Measurements from ENCODE around the gene TPST1.
"Not testable (repeated sequence)": the region's sequence is repeated elsewhere in the genome, so short reads cannot be mapped to it uniquely, and the experiment has no call there.

TPST1 gene

GRCh38 chr7:66173856-66174255 is 31.3 kb upstream of the TPST1 start:
- Histone ChIP-seq H3K9ac (ENCODE audit: low read depth, low read length) (no peak overlapping the region), H3K36me3 (ENCODE audit: insufficient read depth, low read depth, low read length) (no peaks in the 10 kb centered on the region), H3K9me3 (ENCODE audit: insufficient read depth, low read depth, low read length) (peaks cover 5% of the 10 kb centered on the region; the same call in 1 of the 2 replicates), H3K4me1 (ENCODE audit: insufficient read depth, low read length) (no peaks in the 10 kb centered on the region), H3K4me3 (ENCODE audit: low read length) (no peak overlapping the region), H3K27ac (ENCODE audit: low read length) (no peak overlapping the region), H3K27me3 (ENCODE audit: insufficient read depth, low read length) (no peaks in the 10 kb centered on the region)

DNA sequence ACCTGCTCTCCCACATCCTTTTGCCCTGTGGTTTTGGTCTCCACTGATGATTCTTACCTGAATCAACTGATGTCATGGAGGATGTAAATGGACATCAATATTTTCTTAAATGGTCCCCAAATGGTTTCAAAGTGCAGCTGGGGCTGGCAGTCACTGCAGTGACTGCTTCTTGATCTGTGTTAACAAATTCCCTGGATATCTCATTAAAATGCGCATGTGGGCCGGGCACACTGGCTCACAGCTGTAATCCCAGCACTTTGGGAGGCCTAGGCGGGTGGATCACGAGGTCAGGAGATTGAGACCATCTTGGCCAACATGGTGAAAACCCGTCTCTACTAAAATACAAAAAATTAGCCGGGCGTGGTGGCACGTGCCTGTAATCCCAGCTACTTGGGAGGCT is 30.1 kb upstream of the TPST1 start:
- H3K4me1 ChIP-seq (ENCODE audit: insufficient read depth, low read length); H3K9me3 ChIP-seq (ENCODE audit: insufficient read depth, low read depth, low read length); H3K27me3 ChIP-seq (ENCODE audit: insufficient read depth, low read length); H3K36me3 ChIP-seq (ENCODE audit: insufficient read depth, low read depth, low read length); H3K9ac ChIP-seq (ENCODE audit: low read depth, low read length); H3K27ac ChIP-seq (ENCODE audit: low read length); H3K4me3 ChIP-seq (ENCODE audit: low read length): not testable (repeated sequence)

DNA sequence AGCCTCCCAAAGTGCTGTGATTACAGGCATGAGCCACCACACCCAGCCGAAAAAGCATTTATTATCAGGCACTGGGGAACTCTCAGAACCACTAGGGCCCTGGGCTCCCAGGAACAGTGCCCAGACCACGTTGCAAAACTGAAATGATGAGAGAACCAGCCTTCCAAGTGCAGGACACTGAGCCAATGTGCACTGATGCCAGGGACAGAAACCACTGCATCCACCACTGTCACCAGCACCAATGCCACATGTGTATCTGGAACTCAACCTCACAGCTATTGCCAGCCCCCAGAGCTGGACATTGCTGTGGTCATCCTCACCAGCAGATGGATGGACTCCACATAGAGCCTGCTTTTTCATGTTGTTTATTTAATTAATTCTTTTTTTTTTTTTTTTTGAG is 28.2 kb upstream of the TPST1 start:
- Histone ChIP-seq H3K9me3 (ENCODE audit: insufficient read depth, low read depth, low read length) (peaks cover 5% of the 10 kb centered on the region; the same call in 1 of the 2 replicates), H3K27me3 (ENCODE audit: insufficient read depth, low read length) (no peaks in the 10 kb centered on the region)

GRCh38 chr7:66178258-66178657 is 26.9 kb upstream of the TPST1 start:
- Histone ChIP-seq H3K27ac (ENCODE audit: low read length) (no peak overlapping the region), H3K9me3 (ENCODE audit: insufficient read depth, low read depth, low read length) (peaks cover 5% of the 10 kb centered on the region; the same call in 1 of the 2 replicates), H3K27me3 (ENCODE audit: insufficient read depth, low read length) (no peaks in the 10 kb centered on the region), H3K4me3 (ENCODE audit: low read length) (no peak overlapping the region), H3K4me1 (ENCODE audit: insufficient read depth, low read length) (no peaks in the 10 kb centered on the region), H3K36me3 (ENCODE audit: insufficient read depth, low read depth, low read length) (no peaks in the 10 kb centered on the region), H3K9ac (ENCODE audit: low read depth, low read length) (no peak overlapping the region)

More for the DNA sequence above, 28.2 kb upstream of the TPST1 start:
- H3K9ac ChIP-seq (ENCODE audit: low read depth, low read length), result no peak overlapping the region
- no peak overlapping the region for H3K27ac ChIP-seq (ENCODE audit: low read length)
- H3K4me1 ChIP-seq (ENCODE audit: insufficient read depth, low read length), result no peaks in the 10 kb centered on the region
- no peaks in the 10 kb centered on the region for H3K36me3 ChIP-seq (ENCODE audit: insufficient read depth, low read depth, low read length)
- H3K4me3 ChIP-seq (ENCODE audit: low read length), result no peak overlapping the region

DNA sequence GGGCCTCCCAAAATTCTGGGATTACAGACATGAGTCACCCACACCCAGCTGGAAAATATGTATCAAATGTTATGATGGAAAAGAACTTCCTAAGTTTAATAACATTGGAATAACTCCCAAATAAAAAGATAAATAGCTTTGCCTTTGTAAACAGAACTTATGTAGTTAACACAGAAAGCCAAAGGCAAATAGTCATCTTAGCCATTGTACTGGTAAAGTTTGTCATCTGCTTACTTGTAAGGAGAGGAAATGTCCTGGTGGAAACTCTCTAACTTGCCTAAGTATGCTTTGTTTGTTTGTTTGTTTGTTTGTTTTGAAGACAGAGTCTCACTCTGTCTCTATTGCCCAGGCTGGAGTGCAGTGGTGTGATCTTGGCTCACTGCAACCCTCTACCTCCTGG is 23.8 kb upstream of the TPST1 start:
- H3K36me3 ChIP-seq (ENCODE audit: insufficient read depth, low read depth, low read length), result no peaks in the 10 kb centered on the region
- H3K4me3 ChIP-seq (ENCODE audit: low read length), result no peak overlapping the region
- no peak overlapping the region for H3K9ac ChIP-seq (ENCODE audit: low read depth, low read length)
- H3K27ac ChIP-seq (ENCODE audit: low read length), result no peak overlapping the region
- no peaks in the 10 kb centered on the region for H3K27me3 ChIP-seq (ENCODE audit: insufficient read depth, low read length)
- H3K4me1 ChIP-seq (ENCODE audit: insufficient read depth, low read length), result no peaks in the 10 kb centered on the region
- peaks cover 5% of the 10 kb centered on the region; the same call in 1 of the 2 replicates for H3K9me3 ChIP-seq (ENCODE audit: insufficient read depth, low read depth, low read length)

- Histone ChIP-seq H3K36me3 (ENCODE audit: insufficient read depth, low read depth, low read length) (no peaks in the 10 kb centered on the region), H3K4me3 (ENCODE audit: low read length) (no peak overlapping the region), H3K9ac (ENCODE audit: low read depth, low read length) (no peak overlapping the region), H3K27me3 (ENCODE audit: insufficient read depth, low read length) (no peaks in the 10 kb centered on the region), H3K9me3 (ENCODE audit: insufficient read depth, low read depth, low read length) (peaks cover 5% of the 10 kb centered on the region; the same call in 1 of the 2 replicates), H3K4me1 (ENCODE audit: insufficient read depth, low read length) (no peaks in the 10 kb centered on the region), H3K27ac (ENCODE audit: low read length) (no peak overlapping the region)
Measured at GRCh38 chr7:66181845-66182244, 23.3 kb upstream of the TPST1 start.

- no peak overlapping the region for H3K4me3 ChIP-seq (ENCODE audit: low read length)
- no peak overlapping the region for H3K9ac ChIP-seq (ENCODE audit: low read depth, low read length)
- no peaks in the 10 kb centered on the region for H3K27me3 ChIP-seq (ENCODE audit: insufficient read depth, low read length)
- peaks cover 5% of the 10 kb centered on the region; the same call in 1 of the 2 replicates for H3K9me3 ChIP-seq (ENCODE audit: insufficient read depth, low read depth, low read length)
- H3K36me3 ChIP-seq (ENCODE audit: insufficient read depth, low read depth, low read length), result no peaks in the 10 kb centered on the region
- H3K4me1 ChIP-seq (ENCODE audit: insufficient read depth, low read length), result no peaks in the 10 kb centered on the region
- H3K27ac ChIP-seq (ENCODE audit: low read length), result no peak overlapping the region
Measured at GRCh38 chr7:66182920-66183319, 22.2 kb upstream of the TPST1 start.

- Histone ChIP-seq H3K27ac (ENCODE audit: low read length) (no peak overlapping the region), H3K4me3 (ENCODE audit: low read length) (no peak overlapping the region), H3K9me3 (ENCODE audit: insufficient read depth, low read depth, low read length) (no peaks in the 10 kb centered on the region), H3K9ac (ENCODE audit: low read depth, low read length) (no peak overlapping the region), H3K4me1 (ENCODE audit: insufficient read depth, low read length) (no peaks in the 10 kb centered on the region), H3K36me3 (ENCODE audit: insufficient read depth, low read depth, low read length) (no peaks in the 10 kb centered on the region), H3K27me3 (ENCODE audit: insufficient read depth, low read length) (no peaks in the 10 kb centered on the region)
Measured at GRCh38 chr7:66183700-66184099, 21.4 kb upstream of the TPST1 start.

GRCh38 chr7:66185680-66186187 is 19.4 kb upstream of the TPST1 start:
- no peak overlapping the region for H3K4me3 ChIP-seq (ENCODE audit: low read length)
- no peaks in the 10 kb centered on the region for H3K9me3 ChIP-seq (ENCODE audit: insufficient read depth, low read depth, low read length)
- H3K27ac ChIP-seq (ENCODE audit: low read length), result no peak overlapping the region
- no peaks in the 10 kb centered on the region for H3K36me3 ChIP-seq (ENCODE audit: insufficient read depth, low read depth, low read length)
- H3K4me1 ChIP-seq (ENCODE audit: insufficient read depth, low read length), result no peaks in the 10 kb centered on the region
- H3K9ac ChIP-seq (ENCODE audit: low read depth, low read length), result no peak overlapping the region
- no peaks in the 10 kb centered on the region for H3K27me3 ChIP-seq (ENCODE audit: insufficient read depth, low read length)

DNA sequence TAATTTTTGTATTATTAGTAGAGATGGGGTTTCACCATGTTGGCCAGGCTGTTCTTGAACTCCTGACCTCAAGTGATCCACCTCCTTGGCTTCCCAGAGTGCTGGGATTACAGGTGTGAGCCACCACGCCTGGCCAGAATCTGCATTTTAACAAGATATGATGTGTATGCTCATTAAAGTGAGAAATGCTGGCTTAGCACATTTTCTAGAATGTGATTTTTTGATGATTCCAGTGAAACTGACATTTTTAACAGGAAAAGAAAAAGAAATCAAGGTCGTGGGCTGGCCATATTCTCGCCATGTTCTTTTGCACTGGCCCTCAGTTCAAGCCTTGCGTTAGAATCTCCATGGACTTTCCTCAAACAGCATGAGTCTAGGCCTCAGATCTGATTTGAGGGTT is 18.1 kb upstream of the TPST1 start:
- no peaks in the 10 kb centered on the region for H3K9me3 ChIP-seq (ENCODE audit: insufficient read depth, low read depth, low read length)
- no peak overlapping the region for H3K27ac ChIP-seq (ENCODE audit: low read length)
- H3K27me3 ChIP-seq (ENCODE audit: insufficient read depth, low read length), result no peaks in the 10 kb centered on the region
- H3K4me3 ChIP-seq (ENCODE audit: low read length), result no peak overlapping the region
- no peaks in the 10 kb centered on the region for H3K4me1 ChIP-seq (ENCODE audit: insufficient read depth, low read length)
- no peaks in the 10 kb centered on the region for H3K36me3 ChIP-seq (ENCODE audit: insufficient read depth, low read depth, low read length)
- H3K9ac ChIP-seq (ENCODE audit: low read depth, low read length), result no peak overlapping the region

GRCh38 chr7:66187905-66188304 is 17.2 kb upstream of the TPST1 start:
- Histone ChIP-seq H3K4me1 (ENCODE audit: insufficient read depth, low read length) (no peaks in the 10 kb centered on the region), H3K9ac (ENCODE audit: low read depth, low read length) (no peak overlapping the region), H3K9me3 (ENCODE audit: insufficient read depth, low read depth, low read length) (no peaks in the 10 kb centered on the region), H3K27ac (ENCODE audit: low read length) (no peak overlapping the region), H3K4me3 (ENCODE audit: low read length) (no peak overlapping the region), H3K36me3 (ENCODE audit: insufficient read depth, low read depth, low read length) (no peaks in the 10 kb centered on the region), H3K27me3 (ENCODE audit: insufficient read depth, low read length) (no peaks in the 10 kb centered on the region)

- H3K4me1 ChIP-seq (ENCODE audit: insufficient read depth, low read length), result no peaks in the 10 kb centered on the region
- no peaks in the 10 kb centered on the region for H3K9me3 ChIP-seq (ENCODE audit: insufficient read depth, low read depth, low read length)
- H3K27me3 ChIP-seq (ENCODE audit: insufficient read depth, low read length), result no peaks in the 10 kb centered on the region
- H3K4me3 ChIP-seq (ENCODE audit: low read length), result no peak overlapping the region
- no peak overlapping the region for H3K27ac ChIP-seq (ENCODE audit: low read length)
- H3K9ac ChIP-seq (ENCODE audit: low read depth, low read length), result no peak overlapping the region
- H3K36me3 ChIP-seq (ENCODE audit: insufficient read depth, low read depth, low read length), result no peaks in the 10 kb centered on the region
Measured at GRCh38 chr7:66188645-66189044, 16.5 kb upstream of the TPST1 start.
